Putamen (tissue), 1 donor: ENCODE data around the gene ALOX12B.
"Not testable (repeated sequence)": the region's sequence is repeated elsewhere in the genome, so short reads cannot be mapped to it uniquely, and the experiment has no call there.

Experiments
- DNase-seq: peaks from one replicate; pipeline ENCODE4 v3.0.0-alpha.2; 2016; ENCODE audit warnings: low spot score

The ALOX12B gene

DNA sequence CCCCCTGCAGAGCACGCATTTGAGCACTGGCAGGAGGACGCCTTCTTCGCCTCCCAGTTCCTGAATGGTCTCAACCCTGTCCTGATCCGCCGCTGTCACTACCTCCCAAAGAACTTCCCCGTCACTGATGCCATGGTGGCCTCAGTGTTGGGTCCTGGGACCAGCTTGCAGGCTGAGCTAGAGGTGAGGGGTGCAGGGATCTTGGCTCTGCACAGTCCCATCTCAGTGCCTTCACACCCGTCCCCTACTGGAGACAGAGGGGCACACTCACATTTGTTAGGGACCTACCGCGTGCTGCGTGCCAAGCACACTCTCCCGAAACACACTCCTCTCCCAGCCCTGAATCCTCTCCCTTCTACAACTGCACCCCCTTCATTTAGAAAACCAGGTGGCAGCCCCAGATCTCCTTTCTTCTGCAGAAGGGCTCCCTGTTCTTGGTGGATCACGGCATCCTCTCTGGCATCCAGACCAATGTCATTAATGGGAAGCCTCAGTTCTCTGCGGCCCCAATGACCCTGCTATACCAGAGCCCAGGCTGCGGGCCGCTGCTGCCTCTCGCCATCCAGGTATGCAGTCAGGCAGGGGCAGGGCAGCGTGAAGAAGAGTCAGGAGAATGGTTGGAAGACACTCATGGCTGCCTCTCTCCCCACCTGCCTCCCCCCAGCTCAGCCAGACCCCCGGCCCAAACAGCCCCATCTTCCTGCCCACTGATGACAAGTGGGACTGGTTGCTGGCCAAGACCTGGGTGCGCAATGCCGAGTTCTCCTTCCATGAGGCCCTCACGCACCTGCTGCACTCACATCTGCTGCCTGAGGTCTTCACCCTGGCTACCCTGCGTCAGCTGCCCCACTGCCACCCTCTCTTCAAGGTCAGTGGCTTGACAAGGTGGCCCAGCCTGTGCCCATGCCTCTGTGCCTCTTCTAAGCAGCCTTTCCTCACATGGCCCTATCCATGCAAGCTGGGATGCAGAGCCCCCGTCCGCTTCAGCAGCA, 42.4 kb downstream of the ALOX12B start:
- DNase-seq, result no peak

GRCh38 chr17:8041979-8042378, 45.5 kb downstream of the ALOX12B start:
- DNase-seq, result no peak

DNA sequence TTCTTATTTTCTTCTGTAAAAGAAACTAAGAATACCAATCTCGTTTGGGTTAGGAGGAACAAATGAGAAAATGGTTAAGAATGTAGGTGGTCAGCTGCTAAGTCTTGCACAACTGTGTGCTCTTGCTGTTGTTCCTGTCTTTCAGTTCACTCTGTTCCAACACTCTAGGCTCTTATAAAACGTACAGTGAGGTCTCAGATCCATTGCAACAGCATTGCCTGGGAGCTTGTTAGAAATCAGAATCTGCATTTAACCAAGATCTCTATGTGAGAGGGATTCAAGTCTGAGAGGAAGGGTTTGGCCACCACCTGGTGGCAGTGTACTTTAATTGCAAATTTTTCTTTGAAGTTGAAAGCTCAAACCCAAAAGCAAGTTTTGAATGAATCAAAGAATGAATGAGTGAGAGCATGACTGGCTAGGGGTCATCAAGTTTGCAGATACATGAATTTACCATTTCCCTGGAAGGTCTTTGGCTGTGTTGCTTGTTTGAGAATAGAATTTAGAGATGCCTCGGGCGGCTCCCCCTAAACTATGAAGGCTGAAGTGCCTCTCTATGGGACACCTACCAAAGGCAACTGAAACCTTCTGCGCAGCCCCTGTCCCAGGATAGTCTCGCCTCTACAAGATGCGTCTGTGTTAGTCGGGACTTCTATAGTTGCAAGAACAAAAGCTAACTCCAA, 46.1 kb downstream of the ALOX12B start:
- no peak for DNase-seq

GRCh38 chr17:8039611-8040168, 47.8 kb downstream of the ALOX12B start:
- no peak for DNase-seq

DNA sequence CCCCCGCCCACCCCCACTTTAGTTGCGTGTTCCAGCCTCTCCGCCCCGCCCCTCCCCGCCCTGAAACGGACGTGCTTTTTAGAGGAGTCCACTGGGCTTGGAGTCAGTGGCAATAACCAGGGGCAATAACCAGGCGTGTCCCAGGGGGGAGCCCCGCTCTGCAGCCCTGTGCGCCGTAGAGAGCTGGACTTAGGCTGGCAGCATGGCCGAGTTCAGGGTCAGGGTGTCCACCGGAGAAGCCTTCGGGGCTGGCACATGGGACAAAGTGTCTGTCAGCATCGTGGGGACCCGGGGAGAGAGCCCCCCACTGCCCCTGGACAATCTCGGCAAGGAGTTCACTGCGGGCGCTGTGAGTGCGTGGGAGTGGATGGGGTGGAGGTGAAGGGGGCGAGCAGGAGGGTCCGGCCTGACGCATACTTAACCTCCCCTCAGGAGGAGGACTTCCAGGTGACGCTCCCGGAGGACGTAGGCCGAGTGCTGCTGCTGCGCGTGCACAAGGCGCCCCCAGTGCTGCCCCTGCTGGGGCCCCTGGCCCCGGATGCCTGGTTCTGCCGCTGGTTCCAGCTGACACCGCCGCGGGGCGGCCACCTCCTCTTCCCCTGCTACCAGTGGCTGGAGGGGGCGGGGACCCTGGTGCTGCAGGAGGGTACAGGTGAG, 48.4 kb downstream of the ALOX12B start, which contains the start of gene ALOX15B:
Gene ALOX15B (plus strand): TSS at position 106 of the 657 bp plus-strand sequence. CDS start 97 bp downstream, at position 203.
- no peak for DNase-seq

- no peak for DNase-seq
Observed at GRCh38 chr17:8032442-8032841, 55.1 kb downstream of the ALOX12B start.

DNA sequence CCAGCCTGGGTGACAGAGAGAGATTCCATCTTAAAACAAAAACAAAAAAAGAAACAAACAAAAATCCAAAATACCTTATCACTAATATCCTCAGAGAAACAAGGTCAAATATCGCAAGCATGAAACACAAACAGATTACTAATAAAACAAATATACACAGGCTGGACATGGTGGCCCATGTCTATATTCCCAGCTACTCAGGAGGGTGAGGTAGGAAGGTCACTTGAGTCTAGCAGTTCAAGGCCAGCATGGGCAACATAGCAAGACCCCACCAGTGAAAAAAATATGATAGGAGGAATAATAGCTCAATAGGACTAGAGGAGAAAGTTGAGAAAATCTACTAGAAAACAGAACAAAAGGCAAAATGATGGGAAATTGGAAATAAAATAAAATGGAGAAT, 55.6 kb downstream of the ALOX12B start:
- no peak for DNase-seq

GRCh38 chr17:8031261-8031661, 56.3 kb downstream of the ALOX12B start:
- no peak for DNase-seq

GRCh38 chr17:8029121-8029520, 58.4 kb downstream of the ALOX12B start:
- DNase-seq, result no peak

GRCh38 chr17:8025176-8025911, 62.2 kb downstream of the ALOX12B start:
- DNase-seq, result no peak

DNA sequence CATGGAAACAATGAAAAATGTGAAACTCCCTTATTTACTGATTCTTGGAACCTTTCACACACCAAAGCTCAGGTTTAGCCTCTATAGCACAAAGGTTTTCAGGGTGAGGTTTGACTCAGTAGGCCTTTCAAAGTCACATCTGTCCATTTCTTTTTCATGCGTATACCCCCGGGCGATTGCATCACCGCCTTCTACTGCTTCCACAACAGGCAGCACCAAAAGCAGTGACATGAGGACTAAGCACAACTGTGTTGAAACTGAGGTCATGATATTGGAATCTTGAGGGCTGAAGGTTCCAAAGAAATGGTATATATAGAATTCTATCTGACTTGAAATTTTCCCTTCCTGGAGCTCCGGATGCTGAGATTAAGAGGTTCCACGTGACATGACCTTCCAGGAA, 63.4 kb downstream of the ALOX12B start:
- not testable (repeated sequence) for DNase-seq
